ENCODE data around the gene DLGAP4. TPM values are rescaled to one million over a fixed set of nuclear protein-coding genes. Genes with fewer than 3 reads are reported as not detected.

DLGAP4 gene
- total and polyA plus RNA-seq, 2 of the 13 experiments (the other 11 are each of a cell fraction or from before 2014, with no cell fraction given), result 15.2 to 26.7 TPM

DNA sequence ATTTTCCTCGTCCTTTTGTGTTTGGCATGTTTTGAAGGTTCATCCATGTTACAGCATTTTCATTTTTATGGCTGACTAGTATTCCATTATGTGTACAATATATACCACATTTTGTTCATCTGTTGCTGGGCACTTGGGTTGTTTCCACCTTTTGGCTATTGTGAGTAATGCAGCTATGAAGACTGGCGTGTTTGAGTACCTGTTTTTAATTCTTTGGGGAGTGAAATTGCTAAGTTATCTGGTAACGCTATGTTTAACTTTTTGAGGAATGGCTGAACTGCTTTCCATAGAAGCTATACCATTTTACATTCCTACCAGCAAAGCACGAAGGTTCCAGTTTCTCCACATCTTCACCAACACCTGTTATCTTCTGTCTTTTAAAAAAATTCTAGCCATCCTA lies 198.2 kb downstream of the DLGAP4 start (continued):
- TF ChIP-seq BORCS8-MEF2B (CRISPR knock-in tag; IDR thresholded peaks at IDR 0.05), result no peak

DNA sequence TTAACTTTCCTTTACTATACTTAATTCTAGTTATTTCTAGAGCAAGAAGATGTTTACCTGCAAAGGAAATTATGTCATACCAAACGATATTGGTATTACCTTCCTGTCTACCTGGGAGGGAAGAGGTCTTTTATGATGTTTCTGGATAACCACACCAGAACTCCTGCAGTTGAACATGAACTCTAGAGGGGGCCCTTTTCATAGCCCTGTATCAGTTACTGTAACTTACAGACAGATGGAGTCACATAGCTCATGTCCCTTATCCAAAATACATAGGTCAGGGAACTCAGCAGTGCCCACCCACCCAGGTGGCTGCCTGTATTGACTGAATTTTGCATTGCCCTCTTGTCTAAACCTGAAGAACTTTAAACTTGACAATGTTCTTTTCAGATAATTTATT lies 200.1 kb downstream of the DLGAP4 start:
- CTCF ChIA-PET (ENCODE audit: low intra/inter-chr PET ratio, low total read pairs), result interaction anchor here (1.5 kb wide), 1 partner anchor 99 kb away, joined by 6 read pairs; the partner anchor contains the start of gene RAB5IF
- Histone ChIP-seq H3K9ac (ENCODE audit: insufficient read depth, low read depth, low read length) (no peak overlapping the region), H4K20me1 (ENCODE audit: insufficient read depth, low read length) (peaks cover 3% of the 10 kb centered on the region; the same call in 1 of the 2 replicates), H3K9me3 (ENCODE audit: low read length) (no peaks in the 10 kb centered on the region), H3K79me2 (ENCODE audit: insufficient read depth, low read length) (no peaks in the 10 kb centered on the region), H3K27me3 (ENCODE audit: control insufficient read depth in 1 of 2, insufficient read depth in 2 of 2, low read length in 2 of 2) (no peaks in the 10 kb centered on the region), H3K36me3 (replicated peaks in 1 of 2; ENCODE audit: control insufficient read depth in 1 of 2, insufficient read depth in 2 of 2, low read length in 2 of 2) (peaks cover 21 to 54% of the 10 kb centered on the region in 2 experiments), H3K4me3 (replicated peaks in 1 of 3; ENCODE audit: insufficient read depth in 1 of 3, low read depth in 2 of 3, low read length in 3 of 3) (no peak overlapping the region), H2AFZ (ENCODE audit: low read length) (no peak overlapping the region), H3K4me1 (ENCODE audit: insufficient read depth, low read length) (no peaks in the 10 kb centered on the region), H3K27ac (ENCODE audit: extremely low read length, insufficient read depth, low read length) (no peak overlapping the region), H3K4me2 (ENCODE audit: low read depth, low read length) (no peak overlapping the region)
- DNase-seq (ENCODE audit: low spot score), result peak; percentile 63
- BruUV-seq (replicated peaks), result no TSS peak
- WGBS (ENCODE audit: low lambda C conversion rate), result 78% methylated on average over 1 of the region's 1 CpG
- TF ChIP-seq, protein P1, sequence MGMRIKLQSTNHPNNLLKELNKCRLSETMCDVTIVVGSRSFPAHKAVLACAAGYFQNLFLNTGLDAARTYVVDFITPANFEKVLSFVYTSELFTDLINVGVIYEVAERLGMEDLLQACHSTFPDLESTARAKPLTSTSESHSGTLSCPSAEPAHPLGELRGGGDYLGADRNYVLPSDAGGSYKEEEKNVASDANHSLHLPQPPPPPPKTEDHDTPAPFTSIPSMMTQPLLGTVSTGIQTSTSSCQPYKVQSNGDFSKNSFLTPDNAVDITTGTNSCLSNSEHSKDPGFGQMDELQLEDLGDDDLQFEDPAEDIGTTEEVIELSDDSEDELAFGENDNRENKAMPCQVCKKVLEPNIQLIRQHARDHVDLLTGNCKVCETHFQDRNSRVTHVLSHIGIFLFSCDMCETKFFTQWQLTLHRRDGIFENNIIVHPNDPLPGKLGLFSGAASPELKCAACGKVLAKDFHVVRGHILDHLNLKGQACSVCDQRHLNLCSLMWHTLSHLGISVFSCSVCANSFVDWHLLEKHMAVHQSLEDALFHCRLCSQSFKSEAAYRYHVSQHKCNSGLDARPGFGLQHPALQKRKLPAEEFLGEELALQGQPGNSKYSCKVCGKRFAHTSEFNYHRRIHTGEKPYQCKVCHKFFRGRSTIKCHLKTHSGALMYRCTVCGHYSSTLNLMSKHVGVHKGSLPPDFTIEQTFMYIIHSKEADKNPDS (CRISPR knock-in tag; IDR thresholded peaks at IDR 0.05), result 0 out of 2 replicates have a peak, but pooled peaks have one; percentile 35
- peak; percentile 34; the same call in 1 of the 2 replicates for TF ChIP-seq SMC3 (IDR thresholded peaks at IDR 0.05; ENCODE audit: low read length)
- 0 out of 2 replicates have a peak, but pooled peaks have one; percentile 14 for TF ChIP-seq KAT8 (CRISPR knock-in tag; IDR thresholded peaks at IDR 0.05)
- TF ChIP-seq, protein P2, sequence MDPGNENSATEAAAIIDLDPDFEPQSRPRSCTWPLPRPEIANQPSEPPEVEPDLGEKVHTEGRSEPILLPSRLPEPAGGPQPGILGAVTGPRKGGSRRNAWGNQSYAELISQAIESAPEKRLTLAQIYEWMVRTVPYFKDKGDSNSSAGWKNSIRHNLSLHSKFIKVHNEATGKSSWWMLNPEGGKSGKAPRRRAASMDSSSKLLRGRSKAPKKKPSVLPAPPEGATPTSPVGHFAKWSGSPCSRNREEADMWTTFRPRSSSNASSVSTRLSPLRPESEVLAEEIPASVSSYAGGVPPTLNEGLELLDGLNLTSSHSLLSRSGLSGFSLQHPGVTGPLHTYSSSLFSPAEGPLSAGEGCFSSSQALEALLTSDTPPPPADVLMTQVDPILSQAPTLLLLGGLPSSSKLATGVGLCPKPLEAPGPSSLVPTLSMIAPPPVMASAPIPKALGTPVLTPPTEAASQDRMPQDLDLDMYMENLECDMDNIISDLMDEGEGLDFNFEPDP (CRISPR knock-in tag; conservative IDR thresholded peaks at IDR 0.05), result 0 out of 2 replicates have a peak, but pooled peaks have one; percentile 15
- TF ChIP-seq, protein P3, sequence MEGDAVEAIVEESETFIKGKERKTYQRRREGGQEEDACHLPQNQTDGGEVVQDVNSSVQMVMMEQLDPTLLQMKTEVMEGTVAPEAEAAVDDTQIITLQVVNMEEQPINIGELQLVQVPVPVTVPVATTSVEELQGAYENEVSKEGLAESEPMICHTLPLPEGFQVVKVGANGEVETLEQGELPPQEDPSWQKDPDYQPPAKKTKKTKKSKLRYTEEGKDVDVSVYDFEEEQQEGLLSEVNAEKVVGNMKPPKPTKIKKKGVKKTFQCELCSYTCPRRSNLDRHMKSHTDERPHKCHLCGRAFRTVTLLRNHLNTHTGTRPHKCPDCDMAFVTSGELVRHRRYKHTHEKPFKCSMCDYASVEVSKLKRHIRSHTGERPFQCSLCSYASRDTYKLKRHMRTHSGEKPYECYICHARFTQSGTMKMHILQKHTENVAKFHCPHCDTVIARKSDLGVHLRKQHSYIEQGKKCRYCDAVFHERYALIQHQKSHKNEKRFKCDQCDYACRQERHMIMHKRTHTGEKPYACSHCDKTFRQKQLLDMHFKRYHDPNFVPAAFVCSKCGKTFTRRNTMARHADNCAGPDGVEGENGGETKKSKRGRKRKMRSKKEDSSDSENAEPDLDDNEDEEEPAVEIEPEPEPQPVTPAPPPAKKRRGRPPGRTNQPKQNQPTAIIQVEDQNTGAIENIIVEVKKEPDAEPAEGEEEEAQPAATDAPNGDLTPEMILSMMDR (CRISPR knock-in tag; IDR thresholded peaks at IDR 0.05), result peak; percentile 59
- TF ChIP-seq STAG1 (CRISPR knock-in tag; IDR thresholded peaks at IDR 0.05), result peak; percentile 69
- no peak for TF ChIP-seq ZNF484 (CRISPR knock-in tag; IDR thresholded peaks at IDR 0.05; ENCODE audit: borderline replicate concordance, low read depth)
- peak; percentile 45; the same call in 1 of the 2 replicates for TF ChIP-seq NCOA1 (CRISPR knock-in tag; IDR thresholded peaks at IDR 0.05)
- TF ChIP-seq GABPA (IDR thresholded peaks at IDR 0.05; ENCODE audit: low read depth, low read length), result no peak
- no peak for TF ChIP-seq GABPA (CRISPR knock-in tag; IDR thresholded peaks at IDR 0.05; ENCODE audit: low read depth)
- TF ChIP-seq, protein P4, sequence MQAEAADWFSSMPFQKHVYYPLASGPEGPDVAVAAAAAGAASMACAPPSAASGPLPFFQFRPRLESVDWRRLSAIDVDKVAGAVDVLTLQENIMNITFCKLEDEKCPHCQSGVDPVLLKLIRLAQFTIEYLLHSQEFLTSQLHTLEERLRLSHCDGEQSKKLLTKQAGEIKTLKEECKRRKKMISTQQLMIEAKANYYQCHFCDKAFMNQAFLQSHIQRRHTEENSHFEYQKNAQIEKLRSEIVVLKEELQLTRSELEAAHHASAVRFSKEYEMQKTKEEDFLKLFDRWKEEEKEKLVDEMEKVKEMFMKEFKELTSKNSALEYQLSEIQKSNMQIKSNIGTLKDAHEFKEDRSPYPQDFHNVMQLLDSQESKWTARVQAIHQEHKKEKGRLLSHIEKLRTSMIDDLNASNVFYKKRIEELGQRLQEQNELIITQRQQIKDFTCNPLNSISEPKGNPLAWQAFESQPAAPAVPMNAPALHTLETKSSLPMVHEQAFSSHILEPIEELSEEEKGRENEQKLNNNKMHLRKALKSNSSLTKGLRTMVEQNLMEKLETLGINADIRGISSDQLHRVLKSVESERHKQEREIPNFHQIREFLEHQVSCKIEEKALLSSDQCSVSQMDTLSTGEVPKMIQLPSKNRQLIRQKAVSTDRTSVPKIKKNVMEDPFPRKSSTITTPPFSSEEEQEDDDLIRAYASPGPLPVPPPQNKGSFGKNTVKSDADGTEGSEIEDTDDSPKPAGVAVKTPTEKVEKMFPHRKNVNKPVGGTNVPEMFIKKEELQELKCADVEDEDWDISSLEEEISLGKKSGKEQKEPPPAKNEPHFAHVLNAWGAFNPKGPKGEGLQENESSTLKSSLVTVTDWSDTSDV (CRISPR knock-in tag; IDR thresholded peaks at IDR 0.05), result no peak
- no peak for TF ChIP-seq ZNF367 (CRISPR knock-in tag; IDR thresholded peaks at IDR 0.05; ENCODE audit: borderline replicate concordance)
- peak; percentile 54 for TF ChIP-seq RAD21 (CRISPR knock-in tag; IDR thresholded peaks at IDR 0.05)
- intact Hi-C loops (cut with micrococcal nuclease; ENCODE audit: unreplicated experiment) (no loop called here), in situ Hi-C loops (cut with HindIII; ENCODE audit: extremely low pct_ligation_motif_present, low pct_unique_long_range_greater_than_20kb) (no loop called here)
- ATAC-seq, result peak; percentile 88
- no peak for FAIRE-seq
- POLR2A ChIA-PET, result interaction anchor here (1.3 kb wide), 1 partner anchor 34 kb away, joined by 3 read pairs; no protein-coding TSS in a partner anchor

All from HepG2 (cell line).